Keratinocyte (primary cell): ENCODE data around the gene CASZ1.

Experiments
- EZH2 ChIP-seq: IDR thresholded peaks from one replicate; pipeline ENCODE4 v1.6.1; 2012; ENCODE audit warnings: inconsistent platforms, mild to moderate bottlenecking, low read length, moderate library complexity
- TF ChIP-seq, protein P1 (sequence below), 3 experiments: IDR thresholded peaks in 1 of 3; conservative IDR thresholded peaks in 1 of 3; optimal IDR thresholded peaks in 1 of 3; 2 replicates in 2 of 3; 3 replicates in 1 of 3; pipeline versions ENCODE3 to v1.5.1; 2011; ENCODE audit warnings: low read length in 3 of 3, mild to moderate bottlenecking in 3 of 3, moderate library complexity in 2 of 3, control low read depth in 1 of 3, inconsistent platforms in 1 of 3; ENCODE audit not compliant: insufficient read depth in 2 of 3; ENCODE audit errors: extremely low read depth in 1 of 3

DNA sequence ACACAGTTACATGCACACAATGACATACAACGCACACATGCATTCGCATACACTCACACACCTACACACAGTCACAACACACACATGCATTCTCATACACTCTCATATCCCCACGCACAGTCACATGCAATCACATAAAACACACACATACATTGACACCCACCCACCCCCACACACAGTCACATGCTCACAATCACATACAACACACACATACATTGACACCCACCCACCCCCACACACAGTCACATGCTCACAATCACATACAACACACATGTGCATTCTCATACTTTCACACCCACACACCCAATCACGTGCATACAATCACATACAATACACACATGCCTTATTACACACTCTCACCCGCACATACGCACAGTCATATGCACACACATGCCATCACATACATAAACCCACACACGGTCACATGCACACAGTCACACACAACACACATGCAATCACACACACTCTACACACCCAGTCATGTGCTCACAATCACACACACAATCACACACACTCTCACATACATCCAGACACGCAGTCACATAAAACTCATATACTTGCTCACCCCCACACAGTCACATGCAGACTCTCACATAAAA lies 134.3 kb downstream of the CASZ1 start:
- TF ChIP-seq, protein P1, sequence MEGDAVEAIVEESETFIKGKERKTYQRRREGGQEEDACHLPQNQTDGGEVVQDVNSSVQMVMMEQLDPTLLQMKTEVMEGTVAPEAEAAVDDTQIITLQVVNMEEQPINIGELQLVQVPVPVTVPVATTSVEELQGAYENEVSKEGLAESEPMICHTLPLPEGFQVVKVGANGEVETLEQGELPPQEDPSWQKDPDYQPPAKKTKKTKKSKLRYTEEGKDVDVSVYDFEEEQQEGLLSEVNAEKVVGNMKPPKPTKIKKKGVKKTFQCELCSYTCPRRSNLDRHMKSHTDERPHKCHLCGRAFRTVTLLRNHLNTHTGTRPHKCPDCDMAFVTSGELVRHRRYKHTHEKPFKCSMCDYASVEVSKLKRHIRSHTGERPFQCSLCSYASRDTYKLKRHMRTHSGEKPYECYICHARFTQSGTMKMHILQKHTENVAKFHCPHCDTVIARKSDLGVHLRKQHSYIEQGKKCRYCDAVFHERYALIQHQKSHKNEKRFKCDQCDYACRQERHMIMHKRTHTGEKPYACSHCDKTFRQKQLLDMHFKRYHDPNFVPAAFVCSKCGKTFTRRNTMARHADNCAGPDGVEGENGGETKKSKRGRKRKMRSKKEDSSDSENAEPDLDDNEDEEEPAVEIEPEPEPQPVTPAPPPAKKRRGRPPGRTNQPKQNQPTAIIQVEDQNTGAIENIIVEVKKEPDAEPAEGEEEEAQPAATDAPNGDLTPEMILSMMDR (optimal IDR thresholded peaks at IDR 0.05 in 1 of 3, IDR thresholded peaks at IDR 0.05 in 1 of 3, conservative IDR thresholded peaks at IDR 0.05 in 1 of 3; ENCODE audit: extremely low read depth in 1 of 3, insufficient read depth in 2 of 3, low read length in 3 of 3) = no peak
- no peak for TF ChIP-seq EZH2
